LNCaP clone FGC (cell line): ENCODE results near the gene GTSE1.

ENCODE experiments used
- DNase-seq: peaks from one replicate; pipeline ENCODE4 v3.0.0-alpha.2; 2011; ENCODE audit warnings: low read depth
- H3K4me3 ChIP-seq: 2 replicates; pipeline ENCODE4 v1.5.1; 2011; ENCODE audit warnings: mild to moderate bottlenecking, low read depth, low read length, control low read depth
- TF ChIP-seq, protein P1 (sequence below): IDR thresholded peaks from 2 replicates; pipeline ENCODE4 v1.5.1; 2012; ENCODE audit warnings: mild to moderate bottlenecking; ENCODE audit not compliant: control insufficient read depth, insufficient read depth; ENCODE audit errors: extremely low read depth

GTSE1 gene

DNA sequence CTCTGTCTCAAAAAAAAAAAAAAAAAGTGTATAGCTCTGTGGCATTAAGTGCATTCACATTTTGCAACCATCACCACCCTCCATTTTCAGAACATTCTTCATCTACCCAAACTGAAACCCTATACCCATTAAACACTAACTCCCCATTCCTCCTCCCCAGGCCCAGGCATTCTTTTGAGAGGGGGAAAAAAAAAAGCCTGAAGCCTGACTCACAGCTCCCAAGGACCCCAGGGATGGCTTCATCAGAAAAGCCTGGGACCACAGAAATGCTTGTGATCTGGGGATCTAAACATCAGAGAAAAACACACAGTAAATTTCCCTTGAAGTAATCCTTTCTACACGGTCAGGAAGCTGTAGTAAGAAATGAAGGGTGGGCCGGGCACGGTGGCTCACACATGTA lies 10.7 kb upstream of the GTSE1 start:
- no peak overlapping the region for H3K4me3 ChIP-seq
- DNase-seq = no peak
- TF ChIP-seq, protein P1, sequence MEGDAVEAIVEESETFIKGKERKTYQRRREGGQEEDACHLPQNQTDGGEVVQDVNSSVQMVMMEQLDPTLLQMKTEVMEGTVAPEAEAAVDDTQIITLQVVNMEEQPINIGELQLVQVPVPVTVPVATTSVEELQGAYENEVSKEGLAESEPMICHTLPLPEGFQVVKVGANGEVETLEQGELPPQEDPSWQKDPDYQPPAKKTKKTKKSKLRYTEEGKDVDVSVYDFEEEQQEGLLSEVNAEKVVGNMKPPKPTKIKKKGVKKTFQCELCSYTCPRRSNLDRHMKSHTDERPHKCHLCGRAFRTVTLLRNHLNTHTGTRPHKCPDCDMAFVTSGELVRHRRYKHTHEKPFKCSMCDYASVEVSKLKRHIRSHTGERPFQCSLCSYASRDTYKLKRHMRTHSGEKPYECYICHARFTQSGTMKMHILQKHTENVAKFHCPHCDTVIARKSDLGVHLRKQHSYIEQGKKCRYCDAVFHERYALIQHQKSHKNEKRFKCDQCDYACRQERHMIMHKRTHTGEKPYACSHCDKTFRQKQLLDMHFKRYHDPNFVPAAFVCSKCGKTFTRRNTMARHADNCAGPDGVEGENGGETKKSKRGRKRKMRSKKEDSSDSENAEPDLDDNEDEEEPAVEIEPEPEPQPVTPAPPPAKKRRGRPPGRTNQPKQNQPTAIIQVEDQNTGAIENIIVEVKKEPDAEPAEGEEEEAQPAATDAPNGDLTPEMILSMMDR = no peak

DNA sequence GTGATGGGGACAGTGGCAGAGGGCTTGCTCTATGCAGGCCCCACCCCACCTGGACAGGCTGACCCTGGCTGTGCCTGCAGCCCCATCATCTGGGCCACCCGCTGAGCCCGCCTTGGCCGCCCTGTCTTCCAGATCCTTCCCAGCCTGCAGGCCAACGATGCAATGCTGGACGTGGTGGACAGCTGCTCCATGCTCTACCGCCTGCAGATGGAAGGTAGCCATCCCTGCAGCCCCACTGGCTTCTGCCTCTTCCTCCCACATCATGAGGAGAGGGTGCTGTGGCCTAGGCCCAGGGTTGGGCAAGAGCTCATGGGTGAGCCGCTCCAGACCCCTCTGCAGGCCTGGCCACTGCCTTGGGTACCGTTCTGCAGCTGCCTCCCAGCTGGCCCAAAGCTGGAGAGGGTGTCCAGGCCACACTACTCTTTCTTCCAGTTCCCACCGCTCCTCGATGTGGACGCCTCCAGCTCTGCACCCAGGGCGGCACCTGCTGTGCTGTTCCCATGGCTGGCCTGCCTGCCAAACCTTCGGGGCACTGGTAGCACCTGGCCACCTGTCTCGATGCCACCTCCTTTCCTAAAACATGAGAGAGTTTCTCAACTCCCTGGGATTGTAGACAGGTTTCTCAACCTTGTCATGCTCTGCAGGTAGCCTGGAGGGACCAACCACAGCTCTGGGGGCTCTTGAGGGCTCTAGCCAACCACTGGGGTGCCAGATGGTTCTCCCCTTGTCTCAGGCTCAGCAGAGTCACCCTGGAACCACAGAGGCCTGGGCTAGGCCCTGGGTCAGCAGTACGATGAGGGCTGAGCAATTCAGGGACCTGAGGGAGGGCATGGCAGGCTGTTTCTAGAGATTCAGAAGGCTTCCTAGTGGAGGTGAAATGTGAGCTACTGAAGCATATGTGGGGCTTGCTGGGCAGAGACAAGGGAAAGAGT lies 9.5 kb upstream of the GTSE1 start:
- no peak overlapping the region for H3K4me3 ChIP-seq
- no peak for DNase-seq
- TF ChIP-seq, protein P1 = no peak

DNA sequence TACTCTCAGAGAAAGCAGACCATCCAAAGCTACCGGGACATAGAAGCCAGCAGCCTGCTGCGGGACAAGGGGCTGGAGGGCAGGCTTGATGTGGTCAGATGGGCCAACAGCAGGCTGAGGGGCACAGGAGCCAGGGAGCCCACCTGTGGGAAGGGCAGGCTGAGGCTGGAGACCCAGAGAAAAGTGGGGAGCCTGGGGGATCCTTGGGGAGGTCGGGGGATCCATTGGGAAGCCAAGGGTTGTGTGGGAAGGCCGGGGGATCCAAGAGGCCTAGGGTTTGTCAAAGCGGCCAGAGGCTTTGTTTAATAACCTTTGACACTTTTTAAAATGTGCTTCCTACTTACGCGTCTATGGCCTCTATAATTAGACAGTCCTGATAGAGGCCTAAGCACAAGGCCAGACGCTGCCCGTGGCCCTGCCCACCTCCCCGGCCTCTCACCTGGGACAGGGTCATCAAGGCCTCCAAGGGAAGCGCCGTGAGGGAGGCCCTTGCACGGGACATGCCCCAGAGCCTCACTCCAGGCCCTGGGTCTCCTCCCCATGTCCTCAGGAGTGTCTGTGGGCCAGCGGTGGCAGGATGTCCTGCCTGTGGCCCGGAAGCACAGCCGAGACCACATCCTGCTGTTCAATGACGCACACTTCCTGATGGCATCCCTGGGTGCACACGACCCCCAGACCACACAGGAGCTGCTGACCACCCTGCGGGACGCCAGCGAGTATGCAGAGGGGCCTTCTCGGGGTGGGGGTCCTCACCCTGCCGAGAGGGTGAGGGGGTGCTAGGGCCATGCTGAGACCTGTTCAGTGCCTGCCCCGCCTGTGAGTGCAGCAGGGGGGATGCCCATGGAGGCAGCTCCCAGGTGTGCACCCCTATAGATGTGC lies 8.6 kb upstream of the GTSE1 start:
- no peak overlapping the region for H3K4me3 ChIP-seq
- TF ChIP-seq, protein P1 = no peak
- no peak for DNase-seq

DNA sequence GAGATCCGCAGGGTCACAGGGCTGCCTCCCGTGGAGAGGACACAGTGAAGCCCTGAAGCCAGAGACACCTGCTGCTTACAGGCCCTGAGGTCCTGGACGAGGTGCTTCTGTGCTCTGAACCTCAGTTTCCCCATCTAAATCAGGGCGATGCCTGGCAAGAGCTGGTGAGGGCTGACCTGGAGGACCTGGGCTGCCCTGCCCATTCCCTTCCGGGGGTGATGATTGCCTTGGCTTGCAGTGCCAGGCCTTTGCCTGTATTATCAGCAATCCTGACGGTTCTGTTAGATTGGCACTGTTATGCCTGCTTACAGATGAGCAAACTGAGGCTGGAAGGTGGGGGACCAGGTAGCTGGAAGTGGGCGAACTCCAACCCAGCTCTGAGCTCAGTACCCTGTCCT lies 7.8 kb upstream of the GTSE1 start:
- no peak for DNase-seq
- TF ChIP-seq, protein P1 = no peak
- H3K4me3 ChIP-seq = no peak overlapping the region

DNA sequence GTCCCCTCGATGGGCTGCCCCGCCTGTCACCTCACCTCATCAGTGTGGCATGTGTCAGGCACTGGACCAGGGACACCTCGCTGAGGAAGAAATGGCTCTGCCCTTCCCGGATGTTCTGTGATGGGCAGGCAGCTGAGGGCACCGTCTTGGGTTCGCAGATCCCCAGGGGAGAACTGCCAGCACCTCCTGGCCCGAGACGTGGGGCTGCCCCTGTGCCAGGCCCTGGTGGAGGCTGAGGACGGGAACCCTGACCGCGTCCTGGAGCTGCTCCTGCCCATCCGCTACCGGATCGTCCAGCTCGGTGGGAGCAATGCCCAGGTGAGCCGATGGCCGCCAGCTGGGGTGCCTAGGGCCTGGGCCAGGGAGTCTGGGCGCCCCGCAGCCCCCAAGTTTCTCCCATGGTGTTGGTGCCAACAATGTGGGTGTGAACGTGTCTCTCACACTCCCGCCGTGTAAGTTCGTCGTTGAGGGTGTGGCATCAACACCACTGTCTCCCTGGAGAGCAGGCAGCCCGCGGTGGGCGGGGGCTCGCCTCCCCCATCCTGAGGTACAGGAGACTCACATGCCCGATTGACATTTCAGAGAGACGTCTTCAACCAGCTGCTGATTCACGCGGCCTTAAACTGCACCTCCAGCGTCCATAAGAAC lies 7.3 kb upstream of the GTSE1 start:
- H3K4me3 ChIP-seq = no peak overlapping the region
- no peak for DNase-seq
- TF ChIP-seq, protein P1 = no peak

DNA sequence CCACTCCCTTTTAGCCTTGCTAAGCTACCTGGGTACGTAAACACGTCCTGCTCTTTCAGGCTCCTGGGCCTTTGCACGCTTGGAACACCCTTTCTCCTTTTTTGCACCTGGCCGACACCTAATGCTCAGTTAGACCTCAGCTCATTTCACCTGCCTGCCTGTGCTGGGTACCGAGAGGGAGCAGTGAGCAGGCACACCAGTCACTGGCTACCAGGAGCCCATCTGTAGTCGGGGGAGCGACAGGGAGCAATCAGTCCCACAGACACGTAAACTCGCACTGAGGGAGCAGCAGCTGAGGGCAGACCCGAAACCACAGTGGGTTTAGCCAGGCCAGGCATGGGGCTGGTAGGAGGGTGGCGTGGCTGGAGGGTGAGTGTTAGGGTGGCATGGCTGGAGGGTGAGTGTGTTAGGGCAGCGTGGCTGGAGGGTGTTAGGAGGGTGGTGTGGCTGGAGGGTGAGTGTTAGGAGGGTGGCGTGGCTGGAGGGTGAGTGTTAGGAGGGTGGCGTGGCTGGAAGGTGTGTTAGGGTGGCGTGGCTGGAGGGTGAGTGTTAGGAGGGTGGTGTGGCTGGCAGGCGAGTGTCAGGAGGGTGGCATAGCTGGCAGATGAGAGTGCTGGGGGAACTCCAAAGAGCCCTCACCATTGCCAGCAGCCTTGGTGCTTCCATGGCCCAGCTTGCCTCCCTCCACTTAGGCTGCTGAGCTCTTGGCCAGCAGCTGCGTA lies 6.4 kb upstream of the GTSE1 start:
- DNase-seq = no peak
- TF ChIP-seq, protein P1 = no peak
- H3K4me3 ChIP-seq = no peak overlapping the region
